Activated CD4-positive, alpha-beta T cell treated with anti-CD3 and anti-CD28 coated beads, Interleukin-10, Interleukin-2, amounts not matched to agents 100 ng/mL and 50 ng/mL, durations not matched to agents 16 hours and 8 hours (primary cell): Measurements from ENCODE around the gene SLFNL1.

Experiments used
- DNase-seq: peaks from one replicate; pipeline ENCODE4 v3.0.0-alpha.2; 2020

The SLFNL1 gene

DNA sequence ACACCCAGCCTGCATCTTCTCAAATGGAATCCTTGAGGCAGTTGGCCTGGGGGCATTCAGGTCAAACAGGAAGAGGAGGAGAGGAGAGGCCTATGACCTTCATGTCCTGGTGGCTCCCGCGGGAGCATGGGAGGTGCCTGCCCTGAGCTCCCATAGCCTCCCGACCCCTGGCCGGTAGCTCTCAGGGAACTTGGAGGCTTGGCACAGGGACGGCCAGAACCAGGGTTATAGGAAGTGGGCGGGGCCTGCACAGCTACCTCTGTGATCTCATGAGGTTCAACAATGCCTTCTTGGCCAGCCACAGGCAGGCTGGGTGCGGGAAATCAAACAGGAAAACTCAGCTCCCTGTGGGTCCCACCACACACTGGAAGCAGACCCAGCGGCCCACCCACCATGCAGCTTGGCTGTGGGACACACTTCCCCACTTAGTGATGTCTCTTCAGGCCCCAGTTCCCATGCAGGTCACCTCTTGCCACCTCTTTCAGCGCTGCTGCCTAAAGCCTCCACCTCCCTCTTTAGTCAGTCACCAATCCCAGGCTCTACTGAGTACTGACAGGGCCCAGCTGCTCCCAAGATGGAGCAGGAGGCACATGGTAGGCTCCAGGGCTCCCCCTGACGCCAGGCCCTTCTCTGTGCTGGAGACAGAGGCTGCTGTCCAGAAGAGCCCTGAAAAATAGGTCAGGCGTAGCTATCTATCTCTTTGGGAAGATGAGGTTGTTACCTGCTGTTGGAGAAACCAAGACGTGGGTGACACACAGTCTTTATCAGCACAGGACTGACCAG lies at the start of gene SLFNL1:
TSS of gene SLFNL1 (minus strand) at position 200 of the 783 bp plus-strand sequence. CDS start 1,065 bp downstream, outside the sequence.
- DNase-seq = no peak

DNA sequence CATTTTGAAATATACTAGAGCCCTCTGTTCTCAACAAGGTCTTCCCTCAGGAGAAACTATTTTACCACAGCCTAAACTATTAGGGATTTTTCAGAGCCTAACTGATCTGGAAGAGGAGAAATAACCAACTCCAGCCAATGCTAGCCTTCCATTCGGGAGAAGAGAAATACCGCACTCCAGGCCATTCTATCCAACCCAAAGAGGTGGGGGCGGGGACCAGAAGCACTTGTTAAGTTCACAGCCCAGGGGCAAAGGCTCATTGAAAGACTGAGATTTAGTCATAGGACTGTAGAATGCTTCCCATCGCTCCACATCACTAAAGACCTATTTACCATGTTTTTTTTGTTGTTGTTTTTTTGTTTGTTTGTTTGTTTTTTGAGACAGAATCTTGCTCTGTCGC lies 35.4 kb upstream of the SLFNL1 start:
- DNase-seq = no peak

DNA sequence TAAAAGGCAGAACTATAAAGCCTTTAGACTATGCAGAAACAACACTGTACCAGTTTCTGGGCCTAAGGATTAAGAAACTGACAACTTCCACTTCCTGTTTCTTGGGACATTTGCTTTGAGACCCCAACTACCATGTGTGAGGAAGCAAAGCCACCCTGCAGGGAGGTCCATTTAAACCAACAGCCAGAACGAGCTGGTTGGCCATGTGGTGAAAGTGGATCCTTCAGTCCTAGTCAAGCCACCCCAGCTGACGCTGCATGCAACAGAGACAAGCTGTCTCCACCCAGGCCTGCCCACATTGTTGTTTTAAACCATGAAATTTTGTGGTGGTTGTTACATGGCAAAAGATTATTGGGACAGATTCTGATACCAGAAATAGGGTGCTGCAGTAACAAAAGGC lies 31.8 kb upstream of the SLFNL1 start:
- no peak for DNase-seq

DNA sequence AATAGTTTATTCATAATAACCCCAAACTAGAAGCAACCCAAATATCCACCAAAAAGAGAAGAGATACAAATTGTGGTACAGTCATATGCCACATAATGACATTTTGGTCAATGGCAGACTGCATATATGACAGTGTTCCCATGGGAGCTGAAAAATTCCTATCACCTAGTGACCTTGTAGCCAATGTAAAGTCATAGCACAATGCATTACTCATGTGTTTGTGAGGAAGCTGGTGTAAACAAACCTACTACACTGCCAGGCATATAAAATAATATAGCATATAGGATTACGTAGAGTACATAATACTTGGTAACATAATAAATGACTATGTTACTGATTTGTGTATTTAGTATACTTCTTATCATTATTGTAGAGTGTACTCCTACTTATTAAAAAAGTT lies 29.5 kb upstream of the SLFNL1 start:
- DNase-seq = no peak

DNA sequence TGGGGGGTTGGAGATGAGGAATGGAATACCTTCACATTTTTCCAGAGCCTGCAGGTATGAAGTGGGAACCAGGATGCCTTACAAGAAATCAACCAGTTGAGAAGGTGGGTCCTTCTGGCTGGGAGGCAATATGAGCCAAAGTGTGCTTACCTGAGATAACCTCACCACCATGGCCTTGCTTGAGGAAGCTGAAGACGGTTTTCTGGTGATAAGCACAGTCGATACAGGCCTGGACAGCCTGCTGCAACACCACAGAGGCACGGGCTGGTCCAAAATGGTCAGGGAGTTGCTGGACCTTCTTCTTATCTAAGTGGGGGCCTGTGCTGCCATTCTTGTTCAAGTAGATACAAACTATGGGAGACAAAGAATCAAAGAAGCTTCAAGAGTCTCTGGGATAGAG lies 27.0 kb upstream of the SLFNL1 start:
- DNase-seq = no peak

DNA sequence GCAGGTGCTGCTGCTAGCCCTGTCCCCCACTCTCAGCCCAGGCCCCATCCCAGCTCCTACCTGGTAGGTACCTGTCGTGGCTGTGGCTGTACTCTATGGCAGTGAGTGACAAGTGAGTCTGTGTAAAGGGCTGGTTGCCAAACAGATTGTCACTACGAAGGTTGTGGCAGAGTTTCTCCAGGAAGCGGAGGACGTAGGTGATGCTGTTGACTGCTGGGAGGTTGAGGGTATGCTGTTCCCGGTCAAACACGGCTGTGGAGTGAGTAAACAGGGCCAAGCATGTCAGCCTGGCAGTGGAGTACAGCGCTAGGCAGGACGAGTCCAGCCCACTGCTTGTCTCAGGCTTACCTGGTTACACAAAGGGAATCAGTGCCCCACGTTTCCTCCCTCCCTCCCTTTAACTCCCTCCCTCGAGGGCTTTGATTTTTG lies 24.8 kb upstream of the SLFNL1 start:
- no peak for DNase-seq

DNA sequence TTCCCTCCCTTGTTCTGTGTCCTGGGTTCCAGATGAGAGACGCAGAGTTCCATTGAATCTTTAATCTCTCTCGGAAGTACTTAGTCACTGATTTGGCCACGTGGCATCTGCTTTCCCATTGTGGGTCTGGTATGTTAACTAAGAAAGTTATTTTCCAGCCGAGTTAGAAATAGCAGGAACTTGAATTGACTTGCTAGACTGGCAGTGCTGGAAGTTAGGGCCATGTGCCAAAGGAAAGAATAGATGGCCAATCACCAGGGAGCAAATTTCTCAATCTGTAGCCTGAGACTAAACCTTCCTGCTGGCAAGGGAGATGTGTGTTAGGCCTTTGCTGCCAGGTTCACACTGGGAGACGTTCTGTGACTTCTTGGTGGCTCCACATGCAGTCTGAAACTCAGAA lies 24.2 kb upstream of the SLFNL1 start:
- no peak for DNase-seq

DNA sequence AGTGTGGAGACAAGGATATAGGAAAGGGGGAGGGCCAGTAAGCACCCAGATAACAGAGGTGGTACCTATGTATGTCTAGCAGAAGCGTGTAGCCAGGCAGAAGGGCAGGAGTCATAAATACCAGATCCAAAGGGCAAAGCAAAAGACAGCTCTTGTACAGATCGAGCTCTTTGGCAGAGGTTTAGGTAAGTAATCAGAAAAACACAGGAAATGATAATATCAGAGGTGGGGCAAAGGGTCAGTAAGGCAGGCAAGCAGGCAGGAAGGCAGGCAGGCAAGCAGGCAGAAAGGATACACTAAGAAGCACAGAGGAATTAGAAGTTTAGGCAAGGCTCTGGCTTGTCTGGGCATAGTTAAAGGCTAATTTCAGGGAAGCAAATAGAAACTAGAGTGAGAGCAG lies 22.7 kb upstream of the SLFNL1 start:
- no peak for DNase-seq

DNA sequence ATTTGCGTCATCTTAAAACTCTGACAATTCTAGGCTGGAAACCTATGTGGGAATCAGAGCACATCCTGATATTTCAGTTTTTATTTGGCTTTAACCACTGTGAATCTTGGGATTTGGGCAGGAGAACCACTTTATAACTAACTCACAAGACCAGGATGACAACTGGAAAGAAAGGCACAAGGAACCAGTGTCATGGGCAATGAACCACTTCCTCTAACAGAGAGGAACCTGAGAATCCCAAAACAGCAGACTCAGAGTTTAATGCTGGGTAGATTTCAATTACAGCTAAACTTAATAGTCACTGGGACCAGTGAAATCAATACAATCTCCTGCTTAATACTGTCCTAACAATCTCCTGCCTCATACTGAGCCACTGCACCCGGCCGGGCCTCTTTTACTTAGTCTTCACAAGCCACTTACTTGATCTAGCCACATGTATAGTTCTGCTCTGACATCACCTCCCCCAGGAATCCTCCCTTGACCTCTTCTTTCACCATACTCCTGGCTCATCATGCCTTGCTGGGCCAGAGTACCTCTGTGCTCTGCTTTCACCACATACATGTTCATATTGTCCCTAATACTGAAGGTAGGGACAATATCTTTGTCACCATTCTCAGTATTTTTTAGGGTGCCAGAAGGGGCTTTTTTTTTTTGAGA lies 20.2 kb upstream of the SLFNL1 start:
- no peak for DNase-seq

DNA sequence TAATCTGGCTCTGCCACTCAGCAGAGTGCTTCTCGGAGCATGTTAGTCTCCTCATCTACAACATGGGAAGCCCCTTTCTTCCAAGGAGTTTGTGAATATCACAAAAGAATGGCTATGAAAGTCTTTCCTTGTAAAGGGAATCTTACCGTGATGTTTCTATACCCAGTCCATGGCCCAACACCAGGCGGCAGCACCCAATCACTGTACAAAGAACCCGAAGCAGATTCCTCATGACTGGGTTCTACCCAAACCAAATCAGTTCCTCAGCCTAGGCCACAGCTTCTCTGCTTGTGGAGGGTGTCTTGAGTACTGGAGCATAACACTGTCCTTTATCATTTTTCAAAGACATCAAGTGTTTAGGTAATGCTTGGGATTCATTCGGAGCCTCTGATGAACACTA lies 16.6 kb upstream of the SLFNL1 start:
- no peak for DNase-seq

DNA sequence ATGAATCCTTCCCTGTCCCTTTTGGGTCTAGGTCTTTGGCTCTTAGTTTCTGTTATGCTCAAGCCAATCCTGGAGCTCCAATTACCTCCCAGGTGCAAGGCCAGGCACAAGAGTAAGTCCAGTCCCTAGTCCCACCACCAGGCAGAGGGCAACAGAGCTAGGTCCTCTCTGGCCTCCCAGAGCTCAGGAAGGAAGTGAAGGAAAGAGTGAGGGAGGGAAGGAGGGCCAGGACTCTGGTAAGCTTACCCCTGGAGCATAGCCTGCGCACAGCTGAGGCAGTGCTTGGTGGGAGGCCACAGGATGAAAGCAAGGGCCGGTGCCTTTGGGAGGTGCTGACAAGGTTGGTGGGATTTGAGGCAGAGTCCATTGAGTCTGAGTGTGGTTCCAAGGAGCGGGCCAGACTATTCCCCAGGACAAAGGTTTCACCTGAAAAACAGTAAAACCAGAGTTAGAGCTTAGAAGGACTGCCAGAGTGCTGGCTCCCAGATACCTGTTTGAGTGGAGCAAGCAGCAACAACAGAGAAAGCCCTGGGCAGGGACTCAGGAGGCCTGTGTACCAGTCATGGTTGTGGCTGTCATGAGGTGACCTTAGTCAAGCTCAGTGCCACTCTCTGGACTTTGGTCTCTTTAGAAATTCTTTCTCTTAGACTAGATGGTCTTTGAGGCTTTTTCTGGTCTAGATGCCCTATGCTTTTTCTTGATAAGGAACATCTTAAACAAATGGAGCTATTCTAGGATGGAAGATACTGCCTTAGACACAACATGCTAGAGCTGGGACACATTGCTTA lies 15.8 kb upstream of the SLFNL1 start:
- DNase-seq = no peak

DNA sequence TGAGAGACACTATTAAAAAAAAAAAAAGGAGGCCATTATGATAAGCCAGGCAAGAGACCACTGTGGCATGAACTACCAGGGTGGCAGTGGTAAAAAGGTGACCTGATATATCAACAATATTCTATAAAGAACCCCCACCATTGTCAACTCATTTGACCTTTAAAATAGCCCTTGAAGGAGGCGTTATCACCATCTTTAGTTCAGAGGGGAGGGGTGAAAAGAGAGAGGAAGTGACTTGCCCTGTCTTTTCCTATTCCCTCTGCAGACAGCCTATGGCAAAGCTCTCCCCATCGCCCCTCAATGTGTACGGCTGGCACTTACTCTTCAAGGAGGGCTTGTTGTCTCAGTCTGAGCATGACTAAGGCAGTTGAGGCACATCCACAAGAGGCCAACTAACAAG lies 11.7 kb upstream of the SLFNL1 start:
- DNase-seq = no peak

DNA sequence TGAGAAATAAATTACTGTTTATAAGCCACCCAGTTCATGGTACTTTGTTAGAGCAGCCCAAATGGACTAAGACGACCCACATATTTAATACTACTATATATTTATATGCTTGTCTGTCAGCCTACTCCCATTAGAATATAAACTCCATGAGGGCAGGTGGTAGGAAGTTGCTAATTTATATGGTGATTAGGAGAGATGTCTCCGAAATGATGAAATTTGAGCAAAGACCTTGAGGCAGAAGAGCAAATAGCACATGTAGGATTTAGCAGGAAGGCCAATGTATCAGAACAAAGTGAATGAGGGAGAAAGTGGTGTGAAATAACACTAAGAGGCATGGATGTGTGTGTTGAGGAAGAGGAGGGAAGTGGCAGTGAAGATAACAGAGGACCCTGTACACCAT lies 10.6 kb upstream of the SLFNL1 start:
- no peak for DNase-seq

DNA sequence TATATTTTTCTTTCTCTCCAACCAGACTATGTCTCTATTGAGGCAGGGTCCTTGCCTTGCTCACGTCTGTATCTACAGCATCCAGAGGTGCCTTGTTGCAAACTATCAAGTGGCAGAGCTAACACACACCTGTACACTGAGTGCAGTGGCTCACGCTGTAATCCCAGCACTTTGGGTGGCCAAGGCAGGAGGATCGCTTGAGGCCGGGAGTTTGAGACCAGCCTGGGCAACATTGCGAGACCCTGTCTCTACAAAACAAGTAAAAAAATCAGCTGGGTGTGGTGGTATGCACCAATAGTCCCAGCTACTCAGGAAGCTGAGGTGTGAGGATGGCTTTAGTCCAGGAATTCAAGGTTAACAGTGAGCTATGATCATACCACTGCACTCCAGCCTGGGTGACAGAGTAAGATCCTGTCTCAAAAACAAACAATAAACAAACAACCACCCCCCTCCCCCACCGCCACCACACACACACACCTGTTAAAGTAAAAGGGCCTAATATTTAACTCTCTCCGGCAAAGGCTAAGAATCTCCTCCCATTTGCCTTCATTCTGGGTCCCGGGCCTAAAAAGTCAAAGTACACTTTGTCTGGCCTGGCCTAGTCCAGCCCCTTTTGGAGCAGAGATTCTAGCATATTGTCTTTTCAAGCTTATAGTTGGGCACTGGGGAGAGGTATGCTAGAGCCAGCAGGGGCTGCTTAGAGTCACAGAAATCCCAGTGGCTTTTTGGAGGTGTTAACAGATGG lies 9.5 kb upstream of the SLFNL1 start:
- DNase-seq = no peak

DNA sequence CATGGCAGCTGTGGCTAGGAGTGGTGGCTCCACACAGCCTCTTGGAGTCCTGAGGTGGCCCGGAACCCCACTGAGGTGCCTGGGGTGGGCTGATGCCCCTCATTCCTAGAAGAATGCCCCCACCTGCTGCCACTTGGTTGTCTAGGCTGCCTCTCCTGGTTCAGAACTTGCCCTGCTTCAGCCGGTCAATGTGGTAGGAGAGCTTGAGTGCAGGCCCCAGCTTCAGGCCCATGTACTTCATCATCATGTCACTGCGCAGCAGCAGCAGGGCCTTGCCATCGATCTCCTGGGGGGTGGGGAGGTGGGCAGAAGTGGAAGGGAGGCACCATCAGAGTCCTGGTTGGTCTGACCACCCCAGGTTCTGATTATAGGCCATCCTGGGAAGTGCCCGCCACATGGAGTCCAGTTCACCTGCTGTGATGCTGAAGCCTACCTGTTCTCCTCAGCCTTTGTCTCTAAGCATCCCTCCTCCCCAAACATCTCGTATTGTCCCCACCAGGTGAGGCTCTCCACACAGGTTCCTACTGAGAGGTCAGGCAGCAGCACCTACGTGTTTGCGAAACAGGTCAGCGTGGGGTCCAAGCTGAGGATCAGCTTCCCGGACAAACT lies 6.6 kb upstream of the SLFNL1 start:
- DNase-seq = no peak

DNA sequence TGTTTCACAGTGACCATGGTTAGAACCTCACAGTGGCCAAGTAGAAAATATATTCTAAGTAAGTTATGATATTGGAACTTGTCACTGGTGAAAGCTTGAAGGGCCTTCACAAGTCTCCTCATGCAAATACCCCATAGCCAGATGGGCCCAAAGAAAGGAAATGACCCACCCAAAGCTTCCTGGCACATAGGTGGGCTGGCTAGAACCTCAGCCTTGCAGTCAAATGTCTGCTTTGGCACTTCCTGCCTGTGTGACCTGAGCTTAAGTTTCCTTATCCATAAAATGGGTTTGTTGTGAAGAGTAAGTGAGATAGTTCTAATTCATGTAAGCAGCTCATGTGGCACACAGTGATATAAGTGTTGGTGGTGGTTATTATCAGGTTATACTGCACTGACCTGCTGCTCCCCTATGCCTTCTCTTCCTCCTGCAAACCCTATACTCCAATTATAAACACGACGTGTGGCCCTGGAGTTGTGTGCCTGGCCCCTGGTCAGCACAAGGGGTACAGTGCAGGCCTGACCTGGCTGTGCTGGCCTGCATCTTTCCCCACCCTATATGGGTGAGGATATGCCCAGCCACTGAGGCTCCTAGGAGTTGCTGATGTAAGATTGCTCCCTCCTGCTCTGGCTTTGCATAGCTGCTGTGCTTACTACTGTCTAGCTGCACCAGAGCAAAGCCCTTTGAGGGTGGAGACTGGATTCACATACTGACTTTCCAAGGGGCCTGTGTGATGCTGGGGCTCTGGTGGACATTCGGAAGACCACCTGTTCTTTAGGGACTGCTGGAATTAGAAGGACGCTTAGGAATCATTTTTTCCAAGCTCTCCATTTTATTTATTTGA lies 4.7 kb upstream of the SLFNL1 start:
- no peak for DNase-seq

DNA sequence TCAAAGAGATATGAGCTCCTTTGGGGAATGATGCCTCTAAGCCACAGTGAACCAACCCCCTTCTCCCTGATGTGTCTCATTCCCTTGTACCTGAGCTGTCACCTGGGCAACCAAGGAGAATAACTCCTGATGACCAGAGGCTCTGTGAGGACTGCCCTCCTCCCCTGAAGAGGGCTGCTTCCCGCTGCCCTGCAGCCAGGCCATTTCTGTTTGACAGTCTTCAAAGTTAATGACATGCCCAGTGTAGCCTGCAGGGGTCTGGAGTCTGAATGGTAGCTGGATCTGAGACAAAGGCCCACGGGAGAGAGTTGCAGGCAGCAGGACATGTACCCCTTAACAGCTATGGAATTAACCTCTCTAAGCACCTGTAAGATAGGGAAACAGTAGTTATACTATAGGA lies 3.4 kb upstream of the SLFNL1 start:
- no peak for DNase-seq

DNA sequence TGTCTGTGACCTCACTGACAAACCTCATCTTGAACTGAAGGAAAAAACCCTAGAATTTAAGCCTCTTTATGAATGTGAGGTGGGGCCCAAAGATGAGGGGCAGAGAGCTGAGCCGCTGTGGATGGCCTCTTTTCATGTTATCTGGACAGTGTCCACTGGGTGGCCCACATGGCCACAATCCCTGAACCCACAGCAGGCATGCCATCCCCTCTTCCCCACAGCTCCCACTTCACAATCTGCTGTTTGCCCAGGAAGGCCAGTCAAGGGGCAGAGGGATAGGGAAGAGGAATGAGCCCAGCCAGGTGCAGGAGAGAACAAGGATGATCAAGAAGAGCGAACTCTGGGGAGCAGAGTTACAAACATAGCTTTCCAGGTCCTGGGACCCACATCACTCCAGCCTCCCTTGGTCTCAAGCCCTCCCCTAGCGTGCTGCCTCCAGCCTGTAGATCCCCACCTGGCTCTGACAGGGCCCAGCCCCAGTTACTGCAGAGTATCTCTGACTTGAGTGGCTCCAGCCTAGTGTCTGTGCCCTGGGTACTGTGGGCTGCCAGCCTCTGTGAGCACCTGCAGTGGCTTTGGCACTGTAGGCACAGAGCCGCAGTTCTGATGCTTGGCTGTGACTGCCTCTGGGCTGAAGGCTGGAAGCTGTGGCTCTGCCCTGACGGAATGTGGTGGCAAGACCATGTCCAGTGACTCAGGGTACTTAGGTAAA lies 1.9 kb upstream of the SLFNL1 start:
- no peak for DNase-seq

DNA sequence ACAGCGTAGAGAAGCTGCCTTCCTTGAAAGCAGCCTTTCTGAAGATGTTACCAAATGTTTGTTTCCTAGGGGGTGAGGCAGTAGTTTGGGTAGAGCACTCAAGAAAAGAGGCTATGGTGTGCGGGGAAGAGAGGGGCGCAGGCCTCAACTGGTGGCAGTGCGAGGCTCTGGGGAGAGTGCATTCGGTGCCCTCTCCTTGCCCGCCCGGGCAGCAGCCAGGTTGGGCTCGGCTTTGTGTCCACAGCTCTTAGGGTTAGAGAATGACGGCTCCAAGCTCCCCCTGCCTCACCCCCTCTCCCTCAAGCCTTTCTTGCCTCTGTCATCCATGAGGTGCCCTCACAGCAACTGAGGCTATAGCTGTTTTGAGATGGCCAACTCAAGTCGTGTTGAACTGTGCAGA lies 899 bp upstream of the SLFNL1 start:
- DNase-seq = no peak

DNA sequence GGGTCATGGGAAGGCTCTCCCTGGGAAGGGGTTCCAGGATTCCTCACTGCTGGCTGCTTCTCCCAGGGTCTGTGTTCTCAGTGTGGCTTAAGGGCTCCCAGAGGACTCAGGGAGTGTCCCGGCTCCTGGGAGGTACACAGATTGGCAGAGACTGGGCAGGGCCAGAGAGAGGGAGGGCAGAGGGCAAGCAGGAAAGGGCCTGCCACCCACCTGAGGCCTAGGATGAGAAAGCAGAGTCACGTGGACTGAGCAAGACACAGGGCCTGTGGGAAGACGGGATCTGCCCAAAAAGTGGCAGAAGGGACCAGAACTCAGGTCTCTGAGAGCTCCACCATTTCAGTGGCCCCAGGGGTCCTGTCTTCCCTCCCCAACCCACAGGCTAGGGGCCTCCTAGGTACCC lies 871 bp downstream of the SLFNL1 start:
- DNase-seq = no peak

DNA sequence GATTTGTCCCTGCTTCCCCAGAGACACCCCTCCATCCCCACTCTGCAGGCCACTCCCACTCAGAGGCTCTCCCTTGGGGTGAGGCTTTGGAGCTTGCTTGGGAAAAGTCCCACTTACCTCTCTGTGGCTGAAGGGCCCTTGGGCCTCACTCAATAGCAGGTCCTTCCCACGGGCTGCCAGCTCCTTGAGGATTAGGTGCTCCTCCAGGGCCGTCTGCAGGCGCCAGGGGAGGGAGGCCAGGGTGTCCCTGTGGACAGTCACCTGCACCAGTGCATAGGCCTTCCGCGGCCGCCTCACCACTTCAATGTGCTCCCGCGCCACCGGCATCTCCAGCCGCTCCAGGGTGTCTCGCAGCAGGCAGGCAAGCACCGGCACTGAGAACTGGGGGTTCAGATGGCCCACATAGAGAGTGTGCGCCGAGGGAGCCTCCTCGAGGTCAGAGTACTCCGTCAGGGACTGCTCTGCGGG lies 1.4 kb downstream of the SLFNL1 start:
- DNase-seq = no peak
